ENCODE results near the gene SPON1.

SPON1 gene

DNA sequence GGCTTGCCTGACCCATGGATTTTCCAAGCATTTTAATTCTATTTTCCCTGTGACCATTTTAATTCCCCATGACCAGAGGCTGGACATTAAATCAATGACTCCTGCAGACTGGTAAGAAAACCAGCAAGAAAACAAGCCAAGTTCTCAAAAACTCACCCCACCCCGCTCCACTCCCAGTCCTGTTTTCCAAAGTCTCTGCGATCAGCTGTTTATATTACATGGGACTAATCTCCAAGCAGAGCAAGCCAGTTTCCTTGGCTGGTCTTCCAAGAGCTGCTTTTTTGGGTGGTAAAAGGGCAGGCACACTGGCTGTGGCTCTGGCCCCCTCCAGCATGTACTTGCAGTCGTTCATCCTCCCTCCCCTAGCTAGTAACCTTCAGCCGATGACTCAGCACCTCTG is 298.5 kb downstream of the SPON1 start:
- H3K14ac ChIP-seq (ENCODE audit: low read length), result no peak overlapping the region
- no peak overlapping the region for H3K18ac ChIP-seq (ENCODE audit: low read length)
- no peak overlapping the region for H4K8ac ChIP-seq (ENCODE audit: low read depth, low read length)
- WGBS, 2 donors (ENCODE audit: extremely low coverage in 2 of 2, insufficient read length in 2 of 2, insufficient replicate concordance in 1 of 2), result no CpG with 5 or more reads among the region's 4 CpGs
- H3K79me1 ChIP-seq (ENCODE audit: low read depth, low read length), result no peaks in the 10 kb centered on the region
- no peak overlapping the region for H3K4me3 ChIP-seq (ENCODE audit: low read length in 2 of 2)
- no peak overlapping the region for H2BK15ac ChIP-seq (ENCODE audit: low read length)
- no peak for DNase-seq (ENCODE audit: low spot score)
- no peak overlapping the region for H3K4ac ChIP-seq (ENCODE audit: low read length)
- H2BK5ac ChIP-seq (ENCODE audit: low read length), result no peak overlapping the region
- H3K9me3 ChIP-seq (replicated peaks in 1 of 2; ENCODE audit: control insufficient read depth in 2 of 2, insufficient read depth in 1 of 2, low read depth in 1 of 2, low read length in 2 of 2), result peaks cover 0 to 5% of the 10 kb centered on the region in 2 donors
- no peak overlapping the region for H2AK5ac ChIP-seq (ENCODE audit: low read depth, low read length)
- H3K4me2 ChIP-seq (ENCODE audit: insufficient read depth, low read length, poor library complexity, severe bottlenecking), result no peak overlapping the region
- H3K27me3 ChIP-seq (ENCODE audit: control insufficient read depth in 3 of 3, insufficient read depth in 3 of 3, low read depth in 1 of 3, low read length in 3 of 3), result peaks cover 0 to 7% (median 0%) of the 10 kb centered on the region in 3 experiments
- no peak overlapping the region for H3K23ac ChIP-seq (ENCODE audit: low read depth, low read length, poor library complexity)
- no peak overlapping the region for H4K91ac ChIP-seq (ENCODE audit: low read depth, low read length, poor library complexity)
- H2BK120ac ChIP-seq (ENCODE audit: low read depth, low read length), result no peak overlapping the region
- no peak overlapping the region for H2BK12ac ChIP-seq (ENCODE audit: low read length)
- no peak overlapping the region for H2AFZ ChIP-seq (ENCODE audit: low read length)
- H3K36me3 ChIP-seq (replicated peaks in 1 of 2; ENCODE audit: control insufficient read depth in 2 of 2, insufficient read depth in 2 of 2, low read length in 2 of 2), result peaks cover 0 to 14% of the 10 kb centered on the region in 2 donors
- peaks cover 0 to 2% of the 10 kb centered on the region in 2 donors for H3K4me1 ChIP-seq (ENCODE audit: control insufficient read depth in 2 of 2, insufficient read depth in 1 of 2, low read depth in 1 of 2, low read length in 2 of 2)
- H3K27ac ChIP-seq (replicated peaks; ENCODE audit: low read length), result no peak overlapping the region
- no peak overlapping the region for H3K9ac ChIP-seq (ENCODE audit: low read depth, low read length, poor library complexity)

DNA sequence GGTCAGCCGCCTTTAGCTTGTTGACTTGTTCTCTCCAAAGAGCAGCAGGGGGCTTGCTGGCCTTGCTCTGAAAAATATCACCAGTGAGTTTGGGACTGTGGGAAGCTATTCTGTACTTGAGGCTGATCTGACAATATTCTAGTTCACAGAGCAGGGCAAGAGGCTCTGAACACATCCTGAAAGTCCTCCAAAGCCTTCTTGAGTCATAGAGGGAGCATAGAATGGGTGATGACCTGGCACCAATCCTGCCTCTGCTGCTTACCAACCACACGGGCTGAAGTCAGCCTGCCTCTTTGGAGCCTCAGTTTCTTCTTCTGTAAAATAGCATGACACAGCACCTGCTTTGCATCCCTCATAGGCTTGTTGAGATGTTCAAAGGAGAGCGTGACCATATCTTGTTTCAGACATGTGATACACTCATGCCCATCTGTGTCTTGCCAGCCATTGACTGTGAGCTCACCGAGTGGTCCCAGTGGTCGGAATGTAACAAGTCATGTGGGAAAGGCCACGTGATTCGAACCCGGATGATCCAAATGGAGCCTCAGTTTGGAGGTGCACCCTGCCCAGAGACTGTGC is 299.8 kb downstream of the SPON1 start:
- Histone ChIP-seq H3K36me3 (replicated peaks in 1 of 2; ENCODE audit: control insufficient read depth in 2 of 2, insufficient read depth in 2 of 2, low read length in 2 of 2) (peaks cover 0 to 14% of the 10 kb centered on the region in 2 donors), H2AFZ (ENCODE audit: low read length) (no peak overlapping the region), H4K91ac (ENCODE audit: low read depth, low read length, poor library complexity) (no peak overlapping the region), H3K4ac (ENCODE audit: low read length) (no peak overlapping the region), H3K14ac (ENCODE audit: low read length) (no peak overlapping the region), H3K27ac (replicated peaks; ENCODE audit: low read length) (no peak overlapping the region), H3K79me1 (ENCODE audit: low read depth, low read length) (no peaks in the 10 kb centered on the region), H2BK12ac (ENCODE audit: low read length) (no peak overlapping the region), H3K9me3 (replicated peaks in 1 of 2; ENCODE audit: control insufficient read depth in 2 of 2, insufficient read depth in 1 of 2, low read depth in 1 of 2, low read length in 2 of 2) (peaks cover 0 to 5% of the 10 kb centered on the region in 2 donors), H3K9ac (ENCODE audit: low read depth, low read length, poor library complexity) (no peak overlapping the region), H3K4me1 (ENCODE audit: control insufficient read depth in 2 of 2, insufficient read depth in 1 of 2, low read depth in 1 of 2, low read length in 2 of 2) (peaks cover 0 to 2% of the 10 kb centered on the region in 2 donors), H2BK5ac (ENCODE audit: low read length) (no peak overlapping the region), H2BK120ac (ENCODE audit: low read depth, low read length) (no peak overlapping the region), H3K27me3 (ENCODE audit: control insufficient read depth in 3 of 3, insufficient read depth in 3 of 3, low read depth in 1 of 3, low read length in 3 of 3) (peaks cover 0 to 4% (median 0%) of the 10 kb centered on the region in 3 experiments), H2AK5ac (ENCODE audit: low read depth, low read length) (no peak overlapping the region), H3K18ac (ENCODE audit: low read length) (no peak overlapping the region), H2BK15ac (ENCODE audit: low read length) (no peak overlapping the region), H3K4me3 (ENCODE audit: low read length in 2 of 2) (peak overlapping the region in 1 of 2 donors; percentile 3), H4K8ac (ENCODE audit: low read depth, low read length) (no peak overlapping the region), H3K4me2 (ENCODE audit: insufficient read depth, low read length, poor library complexity, severe bottlenecking) (no peak overlapping the region), H3K23ac (ENCODE audit: low read depth, low read length, poor library complexity) (no peak overlapping the region)
- no CpG with 5 or more reads among the region's 8 CpGs for WGBS, 2 donors (ENCODE audit: extremely low coverage in 2 of 2, insufficient read length in 2 of 2, insufficient replicate concordance in 1 of 2)
- DNase-seq (ENCODE audit: low spot score), result no peak

DNA sequence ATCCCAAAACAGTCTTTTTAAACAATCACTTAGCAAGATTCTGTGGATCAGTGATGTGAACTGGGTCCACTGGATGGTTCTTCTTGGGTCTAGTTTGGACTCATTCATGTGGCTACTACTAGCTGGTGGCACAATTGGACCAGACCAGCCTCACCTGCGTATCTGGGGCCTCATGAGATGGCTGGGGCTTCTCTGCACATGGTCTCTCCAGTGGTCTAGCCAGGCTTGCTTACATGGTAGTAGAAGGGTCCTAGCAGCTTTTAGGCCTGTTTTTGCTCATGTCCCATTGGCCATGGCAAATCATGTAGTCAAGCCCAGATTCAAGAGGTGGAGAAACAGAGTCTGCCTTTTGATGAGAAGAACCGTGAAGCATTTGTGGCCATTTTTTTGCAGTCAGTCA is 302.4 kb downstream of the SPON1 start:
- Histone ChIP-seq H2BK15ac (ENCODE audit: low read length) (no peak overlapping the region), H2BK12ac (ENCODE audit: low read length) (no peak overlapping the region), H2AK5ac (ENCODE audit: low read depth, low read length) (no peak overlapping the region), H3K27me3 (ENCODE audit: control insufficient read depth in 3 of 3, insufficient read depth in 3 of 3, low read depth in 1 of 3, low read length in 3 of 3) (no peaks in the 10 kb centered on the region), H3K36me3 (replicated peaks in 1 of 2; ENCODE audit: control insufficient read depth in 2 of 2, insufficient read depth in 2 of 2, low read length in 2 of 2) (peaks cover 0 to 14% of the 10 kb centered on the region in 2 donors), H3K14ac (ENCODE audit: low read length) (no peak overlapping the region), H3K4me3 (ENCODE audit: low read length in 2 of 2) (no peak overlapping the region), H2BK120ac (ENCODE audit: low read depth, low read length) (no peak overlapping the region), H3K9ac (ENCODE audit: low read depth, low read length, poor library complexity) (no peak overlapping the region), H4K91ac (ENCODE audit: low read depth, low read length, poor library complexity) (no peak overlapping the region), H3K23ac (ENCODE audit: low read depth, low read length, poor library complexity) (no peak overlapping the region), H3K27ac (replicated peaks; ENCODE audit: low read length) (no peak overlapping the region), H3K9me3 (replicated peaks in 1 of 2; ENCODE audit: control insufficient read depth in 2 of 2, insufficient read depth in 1 of 2, low read depth in 1 of 2, low read length in 2 of 2) (peaks cover 0 to 5% of the 10 kb centered on the region in 2 donors), H2BK5ac (ENCODE audit: low read length) (no peak overlapping the region), H2AFZ (ENCODE audit: low read length) (no peak overlapping the region), H3K4ac (ENCODE audit: low read length) (no peak overlapping the region), H3K4me2 (ENCODE audit: insufficient read depth, low read length, poor library complexity, severe bottlenecking) (no peak overlapping the region), H3K79me1 (ENCODE audit: low read depth, low read length) (no peaks in the 10 kb centered on the region), H3K18ac (ENCODE audit: low read length) (no peak overlapping the region), H4K8ac (ENCODE audit: low read depth, low read length) (no peak overlapping the region), H3K4me1 (ENCODE audit: control insufficient read depth in 2 of 2, insufficient read depth in 1 of 2, low read depth in 1 of 2, low read length in 2 of 2) (no peaks in the 10 kb centered on the region)
- DNase-seq (ENCODE audit: low spot score), result no peak
- WGBS, 2 donors (ENCODE audit: extremely low coverage in 2 of 2, insufficient read length in 2 of 2, insufficient replicate concordance in 1 of 2), result no CpG with 5 or more reads among the region's 2 CpGs

DNA sequence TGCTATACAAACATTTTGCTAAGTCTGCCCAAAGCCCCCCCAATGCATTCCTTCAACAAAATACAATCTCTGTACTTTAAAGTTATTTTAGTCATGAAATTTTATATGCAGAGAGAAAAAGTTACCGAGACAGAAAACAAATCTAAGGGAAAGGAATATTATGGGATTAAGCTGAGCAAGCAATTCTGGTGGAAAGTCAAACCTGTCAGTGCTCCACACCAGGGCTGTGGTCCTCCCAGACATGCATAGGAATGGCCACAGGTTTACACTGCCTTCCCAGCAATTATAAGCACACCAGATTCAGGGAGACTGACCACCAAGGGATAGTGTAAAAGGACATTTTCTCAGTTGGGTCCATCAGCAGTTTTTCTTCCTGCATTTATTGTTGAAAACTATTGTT is 304.1 kb downstream of the SPON1 start:
- Histone ChIP-seq H3K4me2 (ENCODE audit: insufficient read depth, low read length, poor library complexity, severe bottlenecking) (no peak overlapping the region), H2BK5ac (ENCODE audit: low read length) (no peak overlapping the region), H3K18ac (ENCODE audit: low read length) (no peak overlapping the region), H4K8ac (ENCODE audit: low read depth, low read length) (no peak overlapping the region), H3K9ac (ENCODE audit: low read depth, low read length, poor library complexity) (no peak overlapping the region), H2BK120ac (ENCODE audit: low read depth, low read length) (no peak overlapping the region), H3K4me3 (ENCODE audit: low read length in 2 of 2) (no peak overlapping the region), H3K79me1 (ENCODE audit: low read depth, low read length) (no peaks in the 10 kb centered on the region), H2AK5ac (ENCODE audit: low read depth, low read length) (no peak overlapping the region), H3K23ac (ENCODE audit: low read depth, low read length, poor library complexity) (no peak overlapping the region), H3K36me3 (replicated peaks in 1 of 2; ENCODE audit: control insufficient read depth in 2 of 2, insufficient read depth in 2 of 2, low read length in 2 of 2) (peaks cover 0 to 12% of the 10 kb centered on the region in 2 donors), H2BK15ac (ENCODE audit: low read length) (no peak overlapping the region), H3K27ac (replicated peaks; ENCODE audit: low read length) (no peak overlapping the region), H3K4me1 (ENCODE audit: control insufficient read depth in 2 of 2, insufficient read depth in 1 of 2, low read depth in 1 of 2, low read length in 2 of 2) (no peaks in the 10 kb centered on the region), H2BK12ac (ENCODE audit: low read length) (no peak overlapping the region), H3K4ac (ENCODE audit: low read length) (no peak overlapping the region), H2AFZ (ENCODE audit: low read length) (no peak overlapping the region), H3K9me3 (replicated peaks in 1 of 2; ENCODE audit: control insufficient read depth in 2 of 2, insufficient read depth in 1 of 2, low read depth in 1 of 2, low read length in 2 of 2) (peaks cover 0 to 5% of the 10 kb centered on the region in 2 donors), H4K91ac (ENCODE audit: low read depth, low read length, poor library complexity) (no peak overlapping the region), H3K27me3 (ENCODE audit: control insufficient read depth in 3 of 3, insufficient read depth in 3 of 3, low read depth in 1 of 3, low read length in 3 of 3) (no peaks in the 10 kb centered on the region), H3K14ac (ENCODE audit: low read length) (no peak overlapping the region)
- DNase-seq (ENCODE audit: low spot score), result no peak
- WGBS, 2 donors (ENCODE audit: extremely low coverage in 2 of 2, insufficient read length in 2 of 2, insufficient replicate concordance in 1 of 2), result no CpG with 5 or more reads among the region's 1 CpG

All from neuronal stem cell (in vitro differentiated cells).